OCI-LY1 (cell line): Measurements from ENCODE around the gene VAPB.

Source experiments
- H2AFZ ChIP-seq: fragments of 200-600 bp; sonication (generic), shearing (Covaris generic); 2 replicates; pipeline ENCODE4 v1.6.0; 2014; ENCODE audit warnings: antibody characterized with exemption, mild to moderate bottlenecking, low read length
- H3F3A ChIP-seq: fragments of 200-600 bp; sonication (generic), shearing (Covaris generic); 2 replicates; pipeline ENCODE4 v1.6.0; 2014; ENCODE audit warnings: mild to moderate bottlenecking, antibody characterized with exemption, low read length, moderate library complexity; ENCODE audit not compliant: insufficient read depth
- H3K27ac ChIP-seq: fragments of 200-600 bp; sonication (generic); 2 replicates; pipeline ENCODE4 v1.5.1; 2014; ENCODE audit warnings: low read length, mixed run types, mild to moderate bottlenecking, low read depth; ENCODE audit not compliant: poor library complexity, severe bottlenecking
- H3K27me3 ChIP-seq: fragments of 200-600 bp; sonication (generic); 2 replicates; pipeline ENCODE4 v1.6.0; 2014; ENCODE audit warnings: antibody characterized with exemption, mild to moderate bottlenecking, low read length, moderate library complexity; ENCODE audit not compliant: insufficient read depth
- H3K36me3 ChIP-seq: fragments of 200-600 bp; sonication (generic); 2 replicates; pipeline ENCODE4 v1.6.1; 2014; ENCODE audit warnings: mild to moderate bottlenecking, antibody characterized with exemption, low read length, moderate library complexity, mixed read lengths; ENCODE audit not compliant: insufficient read depth
- H3K4me1 ChIP-seq: fragments of 200-600 bp; sonication (generic); 2 replicates; pipeline ENCODE4 v1.5.1; 2014; ENCODE audit warnings: mild to moderate bottlenecking, low read length, moderate library complexity; ENCODE audit not compliant: insufficient read depth, severe bottlenecking
- H3K4me2 ChIP-seq: fragments of 200-600 bp; sonication (generic), shearing (Covaris generic); 2 replicates; pipeline ENCODE4 v1.6.1; 2014; ENCODE audit warnings: low read length
- H3K4me3 ChIP-seq: fragments of 200-600 bp; sonication (generic); 2 replicates; pipeline ENCODE4 v1.5.1; 2014; ENCODE audit warnings: low read length, low read depth, mild to moderate bottlenecking, mixed read lengths; ENCODE audit not compliant: poor library complexity, severe bottlenecking
- H3K79me2 ChIP-seq: fragments of 200-600 bp; shearing (Covaris generic); 2 replicates; pipeline ENCODE4 v1.6.1; 2016; ENCODE audit warnings: mixed run types, low read length, mixed read lengths; ENCODE audit not compliant: insufficient read depth
- H3K9ac ChIP-seq: fragments of 200-600 bp; sonication (generic), shearing (Covaris generic); 2 replicates; pipeline ENCODE4 v1.6.1; 2014; ENCODE audit warnings: mild to moderate bottlenecking, low read length, mixed read lengths
- H3K9me2 ChIP-seq: fragments of 200-600 bp; sonication (generic), shearing (Covaris generic); 2 replicates; pipeline ENCODE4 v1.6.1; 2014; ENCODE audit warnings: low read depth, mild to moderate bottlenecking, low read length, mixed read lengths
- H3K9me3 ChIP-seq: fragments of 200-600 bp; shearing (Covaris generic); 2 replicates; pipeline ENCODE4 v1.6.1; 2014; ENCODE audit warnings: low read length, mixed read lengths
- H4K20me1 ChIP-seq: fragments of 200-600 bp; sonication (generic), shearing (Covaris generic); 2 replicates; pipeline ENCODE4 v1.6.0; 2016; ENCODE audit warnings: mild to moderate bottlenecking, low read length; ENCODE audit not compliant: insufficient read depth
- CTCF ChIP-seq: fragments of 200-600 bp; sonication (generic), shearing (Covaris generic); IDR thresholded peaks from 2 replicates; pipeline ENCODE4 v1.5.1; 2017; ENCODE audit warnings: mild to moderate bottlenecking, antibody characterized with exemption, low read length, moderate library complexity, mixed read lengths
- EZH2 ChIP-seq: fragments of 200-600 bp; sonication (generic), shearing (Covaris generic); IDR thresholded peaks from 2 replicates; pipeline ENCODE4 v1.8.0; 2017; ENCODE audit warnings: borderline replicate concordance, mixed run types, mild to moderate bottlenecking, antibody characterized with exemption, low read length, moderate library complexity, mixed read lengths

Gene VAPB

GRCh38 chr20:58436868-58437645 lies 48.0 kb downstream of the VAPB start:
- no peak for TF ChIP-seq CTCF
- TF ChIP-seq EZH2, result no peak
- Histone ChIP-seq H3K9me3 (no peaks in the 10 kb centered on the region), H3K27me3 (no peaks in the 10 kb centered on the region), H3F3A (no peaks in the 10 kb centered on the region), H3K79me2 (peaks cover 22% of the 10 kb centered on the region), H3K4me2 (no peak overlapping the region), H3K9me2 (no peaks in the 10 kb centered on the region), H4K20me1 (no peaks in the 10 kb centered on the region), H3K36me3 (peaks cover 72% of the 10 kb centered on the region), H3K27ac (no peak overlapping the region), H2AFZ (no peak overlapping the region), H3K4me1 (no peaks in the 10 kb centered on the region), H3K9ac (no peak overlapping the region), H3K4me3 (no peak overlapping the region)

GRCh38 chr20:58438970-58439808 lies 50.2 kb downstream of the VAPB start:
- Histone ChIP-seq H3K79me2 (0 out of 2 replicates have a peak, but pooled peaks cover 8% of the 10 kb centered on the region), H2AFZ (no peak overlapping the region), H3K9me2 (no peaks in the 10 kb centered on the region), H3F3A (no peaks in the 10 kb centered on the region), H3K9ac (no peak overlapping the region), H3K9me3 (no peaks in the 10 kb centered on the region), H3K4me1 (no peaks in the 10 kb centered on the region), H4K20me1 (no peaks in the 10 kb centered on the region), H3K36me3 (peaks cover 74% of the 10 kb centered on the region), H3K4me3 (no peak overlapping the region), H3K27ac (no peak overlapping the region), H3K27me3 (no peaks in the 10 kb centered on the region), H3K4me2 (no peak overlapping the region)
- no peak for TF ChIP-seq CTCF
- no peak for TF ChIP-seq EZH2

- H3K4me1 ChIP-seq, result no peaks in the 10 kb centered on the region
- H3K4me2 ChIP-seq, result no peak overlapping the region
- H3K79me2 ChIP-seq, result 0 out of 2 replicates have a peak, but pooled peaks cover 3% of the 10 kb centered on the region
- H3K4me3 ChIP-seq, result no peak overlapping the region
- no peaks in the 10 kb centered on the region for H3K27me3 ChIP-seq
- no peaks in the 10 kb centered on the region for H3K9me3 ChIP-seq
- H3F3A ChIP-seq, result no peaks in the 10 kb centered on the region
- no peak overlapping the region for H3K9ac ChIP-seq
- H3K9me2 ChIP-seq, result no peaks in the 10 kb centered on the region
- H3K36me3 ChIP-seq, result peaks cover 74% of the 10 kb centered on the region
- TF ChIP-seq EZH2, result no peak
- TF ChIP-seq CTCF, result no peak
- H4K20me1 ChIP-seq, result no peaks in the 10 kb centered on the region
- H2AFZ ChIP-seq, result no peak overlapping the region
- no peak overlapping the region for H3K27ac ChIP-seq
Observed at GRCh38 chr20:58440021-58440767, 51.2 kb downstream of the VAPB start.
